Muscle layer of duodenum (tissue), 2 donors: ENCODE data around the gene ZNF576.

Experiments used
- H3K27ac ChIP-seq: one replicate; pipeline ENCODE4 v1.7.0; 2013; ENCODE audit warnings: mild to moderate bottlenecking, low read length
- H3K27me3 ChIP-seq: one replicate; pipeline ENCODE4 v1.7.0; 2013; ENCODE audit warnings: low read depth, mild to moderate bottlenecking, control low read depth, low read length
- H3K36me3 ChIP-seq, 2 donors: one replicate each; pipeline ENCODE4 v1.7.0; 2013; ENCODE audit warnings: low read length in 2 of 2, control low read depth in 1 of 2, mild to moderate bottlenecking in 1 of 2; ENCODE audit not compliant: insufficient read depth in 2 of 2, control insufficient read depth in 1 of 2
- H3K4me1 ChIP-seq, 2 donors: one replicate each; pipeline ENCODE4 v1.7.0; 2013; ENCODE audit warnings: low read length in 2 of 2, mild to moderate bottlenecking in 2 of 2, control low read depth in 1 of 2, moderate library complexity in 1 of 2; ENCODE audit not compliant: insufficient read depth in 2 of 2, control insufficient read depth in 1 of 2
- H3K4me3 ChIP-seq, 2 donors: one replicate each; pipeline ENCODE4 v1.7.0; 2013; ENCODE audit warnings: low read length in 2 of 2, low read depth in 1 of 2, mild to moderate bottlenecking in 1 of 2
- H3K9me3 ChIP-seq, 2 donors: one replicate each; pipeline ENCODE4 v1.7.0; 2013; ENCODE audit warnings: low read length in 2 of 2, control low read depth in 1 of 2, mild to moderate bottlenecking in 1 of 2; ENCODE audit not compliant: control insufficient read depth in 1 of 2
- donor health status: healthy.

The ZNF576 gene

DNA sequence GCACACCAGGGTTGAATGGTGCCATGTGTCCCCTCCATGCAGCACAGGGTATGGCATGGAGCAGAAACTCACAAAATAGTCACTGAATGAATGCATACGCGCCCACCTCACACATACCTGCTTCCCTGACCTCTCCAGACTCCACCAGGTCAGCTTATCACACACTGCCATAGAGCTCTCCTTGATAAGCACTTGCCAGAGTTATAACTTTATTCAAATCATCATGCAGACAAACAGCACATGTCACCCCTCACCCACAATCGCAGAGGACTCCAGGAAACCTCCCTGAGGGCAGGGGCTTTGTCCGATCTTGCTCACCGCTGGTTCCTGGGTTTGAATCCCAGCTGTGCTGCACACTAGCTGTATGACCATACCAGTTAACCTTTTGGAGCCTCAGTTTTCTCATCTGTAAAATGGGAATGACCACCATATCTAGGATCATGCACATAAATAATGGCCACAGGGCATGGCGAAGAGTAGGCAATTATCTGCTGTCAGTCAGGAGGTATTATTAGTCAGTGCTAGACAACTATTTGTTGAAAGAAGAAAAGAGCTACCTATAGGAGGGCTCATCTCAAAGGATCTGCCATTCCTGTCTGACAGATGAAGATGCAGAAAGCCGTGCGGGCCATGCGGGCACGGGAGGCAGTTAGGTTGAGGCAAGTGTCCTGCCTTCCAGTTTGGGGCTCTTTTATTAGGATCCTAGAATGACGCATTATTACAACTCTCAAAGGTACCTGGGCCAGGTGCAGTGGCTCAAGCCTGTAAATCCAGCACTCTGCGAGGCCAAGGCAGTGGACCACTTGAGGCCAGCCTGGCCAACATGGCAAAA, 35.0 kb upstream of the ZNF576 start:
- Histone ChIP-seq H3K27ac (no peak overlapping the region), H3K9me3 (no peaks in the 10 kb centered on the region)

DNA sequence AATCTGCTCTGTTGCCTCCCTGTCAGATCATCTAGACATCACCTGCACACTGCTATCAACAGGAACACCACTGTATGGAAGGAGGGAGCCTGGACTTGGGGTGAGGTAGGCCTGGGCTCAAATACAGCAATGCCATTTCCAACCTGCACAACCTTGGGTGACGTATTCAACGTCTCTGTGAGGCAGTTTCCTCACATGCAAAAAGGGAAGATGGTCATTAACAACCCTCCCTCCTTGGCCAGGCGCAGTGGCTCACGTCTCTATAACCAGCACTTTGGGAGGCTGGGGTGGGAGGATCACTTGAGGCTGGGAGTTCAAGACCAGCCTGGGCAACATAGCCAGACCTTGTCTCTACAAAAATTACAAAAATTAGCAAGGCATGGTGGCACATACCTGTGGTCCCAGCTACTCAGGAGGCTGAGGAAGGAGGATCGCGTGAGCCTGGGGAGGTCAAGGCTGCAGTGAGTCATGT, 34.1 kb upstream of the ZNF576 start:
- Histone ChIP-seq H3K4me3 (no peak overlapping the region), H3K27ac (peak overlapping the region; percentile 23), H3K27me3 (no peaks in the 10 kb centered on the region), H3K4me1 (peaks cover 0 to 10% of the 10 kb centered on the region in 2 donors), H3K9me3 (no peaks in the 10 kb centered on the region), H3K36me3 (peaks cover 0 to 20% of the 10 kb centered on the region in 2 donors)

More for the DNA sequence above, 35.0 kb upstream of the ZNF576 start:
- no peaks in the 10 kb centered on the region for H3K27me3 ChIP-seq
- H3K36me3 ChIP-seq, result peaks cover 0 to 20% of the 10 kb centered on the region in 2 donors
- no peak overlapping the region for H3K4me3 ChIP-seq
- H3K4me1 ChIP-seq, result peaks cover 0 to 10% of the 10 kb centered on the region in 2 donors

DNA sequence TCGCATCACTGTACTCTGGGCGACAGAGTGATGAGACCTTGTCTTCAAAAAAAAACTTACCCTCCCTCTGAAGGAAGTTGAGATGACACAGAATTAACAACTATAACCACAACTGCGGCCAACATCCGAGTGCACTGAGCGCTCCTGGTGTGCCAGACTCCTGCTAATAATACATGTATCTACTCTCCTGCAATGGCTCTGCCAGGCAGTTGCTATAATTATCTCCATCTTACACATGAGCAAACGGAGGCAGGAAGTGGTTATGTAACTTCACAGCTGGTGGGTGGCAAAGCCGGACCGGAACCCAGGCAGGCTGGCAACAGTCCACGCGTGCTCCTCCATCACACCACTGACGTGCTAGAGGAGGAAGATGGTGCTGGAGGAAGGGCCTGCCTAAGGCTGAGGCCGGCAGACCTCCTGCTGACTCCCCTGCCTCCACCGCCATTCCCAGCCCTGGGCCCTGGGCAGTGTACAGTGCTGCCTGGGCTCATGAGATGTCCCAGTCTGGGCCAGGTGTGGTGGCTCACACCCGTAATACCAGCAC, 33.6 kb upstream of the ZNF576 start:
- no peaks in the 10 kb centered on the region for H3K9me3 ChIP-seq
- peak overlapping the region; percentile 23 for H3K27ac ChIP-seq
- no peak overlapping the region for H3K4me3 ChIP-seq
- peaks cover 0 to 10% of the 10 kb centered on the region in 2 donors for H3K4me1 ChIP-seq
- H3K27me3 ChIP-seq, result no peaks in the 10 kb centered on the region
- H3K36me3 ChIP-seq, result peaks cover 0 to 20% of the 10 kb centered on the region in 2 donors

DNA sequence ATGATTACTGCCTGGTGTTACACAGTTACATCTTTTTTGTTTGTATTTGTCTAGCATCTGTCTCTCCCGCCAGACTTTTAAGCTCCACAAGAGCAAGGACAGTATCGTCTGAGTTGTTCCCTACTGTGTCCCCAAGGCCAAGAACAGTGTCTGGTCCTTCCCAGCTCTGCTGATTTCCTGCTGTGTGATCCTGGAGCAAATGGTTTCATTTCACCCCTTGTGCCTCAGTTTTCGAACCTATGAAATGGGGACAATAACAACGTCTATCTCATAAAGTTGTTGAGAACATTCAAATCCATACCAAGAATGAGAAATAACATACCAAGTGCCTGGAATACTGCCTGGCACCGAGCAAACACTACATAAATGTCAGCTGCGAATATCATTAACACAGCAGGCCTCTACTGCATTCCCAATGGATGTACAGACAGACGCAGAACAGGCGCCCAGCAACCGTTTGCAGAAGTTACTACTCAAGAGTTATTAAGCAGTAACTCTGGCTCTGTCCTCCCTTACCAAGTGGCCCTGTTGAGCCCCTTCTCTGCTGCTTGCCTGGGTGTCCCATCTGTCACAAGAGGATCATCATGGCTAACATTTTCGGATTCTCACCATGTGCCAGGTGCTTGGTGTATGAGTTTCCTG, 32.5 kb upstream of the ZNF576 start:
- H3K27me3 ChIP-seq, result no peaks in the 10 kb centered on the region
- H3K4me1 ChIP-seq, result peaks cover 0 to 10% of the 10 kb centered on the region in 2 donors
- H3K36me3 ChIP-seq, result peaks cover 0 to 20% of the 10 kb centered on the region in 2 donors
- no peak overlapping the region for H3K27ac ChIP-seq
- H3K9me3 ChIP-seq, result no peaks in the 10 kb centered on the region
- H3K4me3 ChIP-seq, result no peak overlapping the region

DNA sequence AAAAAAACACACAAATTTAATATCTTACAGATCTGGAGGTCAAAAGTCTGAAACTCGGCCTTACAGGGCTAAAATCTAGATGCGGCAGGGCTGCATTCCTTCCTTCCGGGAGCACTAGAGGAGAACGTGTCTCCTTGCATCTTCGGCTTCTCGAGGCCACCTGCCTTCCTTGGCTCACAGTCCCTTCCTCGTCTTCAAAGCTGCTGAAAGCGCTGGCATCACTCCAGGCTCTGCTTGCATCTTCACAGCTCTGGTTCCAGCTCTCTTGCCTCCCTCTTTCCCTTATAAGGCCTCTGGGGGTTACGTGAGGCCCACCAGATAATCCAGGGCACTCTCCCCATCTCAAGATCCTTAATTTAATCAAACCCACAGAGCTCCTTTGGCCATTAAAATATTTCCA, 31.6 kb upstream of the ZNF576 start:
- no peaks in the 10 kb centered on the region for H3K9me3 ChIP-seq
- H3K36me3 ChIP-seq, result peaks cover 0 to 15% of the 10 kb centered on the region in 2 donors
- H3K27ac ChIP-seq, result no peak overlapping the region
- no peaks in the 10 kb centered on the region for H3K27me3 ChIP-seq
- peaks cover 0 to 10% of the 10 kb centered on the region in 2 donors for H3K4me1 ChIP-seq
- no peak overlapping the region for H3K4me3 ChIP-seq

DNA sequence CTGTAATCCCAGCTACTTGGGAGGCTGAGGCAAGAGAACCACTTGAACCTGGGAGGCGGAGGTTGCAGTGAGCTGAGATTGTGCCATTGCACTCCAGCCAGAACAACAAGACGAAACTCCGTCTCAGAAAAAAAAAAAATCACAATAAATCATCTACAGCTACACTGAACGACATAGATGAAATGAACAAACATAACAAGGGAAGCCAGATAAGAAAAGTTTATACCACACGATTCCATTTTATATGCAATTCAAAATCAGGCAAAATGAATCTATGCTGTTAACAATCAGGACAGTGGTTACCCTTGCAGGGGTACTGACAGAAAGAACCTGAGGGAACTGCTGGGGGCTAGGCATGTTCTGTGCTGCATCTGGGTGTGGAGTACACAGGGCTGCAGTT, 26.7 kb upstream of the ZNF576 start:
- no peak overlapping the region for H3K4me3 ChIP-seq
- no peak overlapping the region for H3K27ac ChIP-seq
- H3K36me3 ChIP-seq, result peaks cover 3 to 4% of the 10 kb centered on the region in 2 donors
- no peaks in the 10 kb centered on the region for H3K27me3 ChIP-seq
- no peaks in the 10 kb centered on the region for H3K9me3 ChIP-seq
- peaks cover 3 to 5% of the 10 kb centered on the region in 2 donors for H3K4me1 ChIP-seq

DNA sequence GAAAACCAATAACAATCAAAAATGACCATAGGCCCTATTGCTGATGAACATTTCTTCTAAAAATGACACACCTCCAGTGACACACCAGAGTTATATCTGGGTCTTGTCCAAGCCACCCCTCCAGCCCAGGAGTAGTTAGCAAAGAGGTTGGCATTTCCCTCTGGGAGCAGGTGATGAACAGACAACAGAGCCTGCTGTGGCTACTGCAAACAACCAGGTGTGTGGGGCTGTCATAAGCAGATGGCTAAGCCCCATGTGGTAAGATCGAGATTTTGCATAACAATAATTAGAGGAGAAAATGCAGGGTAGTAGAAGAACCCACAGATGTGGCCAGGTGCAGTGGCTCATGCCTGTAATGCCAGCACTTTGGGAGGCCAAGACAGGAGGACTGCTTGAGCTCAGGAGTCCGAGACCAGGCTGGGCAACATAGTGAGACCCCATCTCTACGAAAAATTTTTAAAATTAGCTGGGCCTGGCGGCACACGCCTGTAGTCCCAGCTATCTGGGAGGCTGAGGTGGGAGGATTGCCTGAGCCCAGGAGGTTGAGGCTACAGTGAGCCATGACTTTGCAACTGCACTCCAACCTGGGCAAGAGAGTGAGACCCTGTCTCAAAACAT, 26.1 kb upstream of the ZNF576 start:
- H3K27ac ChIP-seq, result no peak overlapping the region

DNA sequence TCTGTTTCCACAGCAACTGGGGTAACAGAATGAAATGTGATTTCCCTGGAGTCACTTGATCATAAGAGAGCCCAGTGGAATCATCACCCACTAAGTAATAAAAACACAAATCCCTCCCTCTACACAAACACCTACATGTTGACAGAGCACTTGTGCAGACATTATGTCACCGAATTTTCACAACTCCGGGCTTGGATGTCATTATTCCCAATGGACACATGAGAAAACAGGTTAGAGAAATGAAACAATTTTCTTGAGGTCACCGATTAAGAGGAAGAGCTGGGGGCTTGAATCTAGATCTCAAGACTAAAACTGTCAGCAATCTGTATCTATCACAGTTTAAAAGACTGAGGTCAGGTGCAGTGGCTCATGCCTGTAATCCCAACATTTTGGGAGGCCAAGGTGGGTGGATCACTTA, 24.2 kb upstream of the ZNF576 start:
- no peaks in the 10 kb centered on the region for H3K27me3 ChIP-seq
- peaks cover 3 to 4% of the 10 kb centered on the region in 2 donors for H3K36me3 ChIP-seq
- no peak overlapping the region for H3K4me3 ChIP-seq
- H3K4me1 ChIP-seq, result peaks cover 7 to 9% of the 10 kb centered on the region in 2 donors
- no peaks in the 10 kb centered on the region for H3K9me3 ChIP-seq
- no peak overlapping the region for H3K27ac ChIP-seq

More for the DNA sequence above, 26.1 kb upstream of the ZNF576 start:
- Histone ChIP-seq H3K9me3 (no peaks in the 10 kb centered on the region), H3K27me3 (no peaks in the 10 kb centered on the region), H3K36me3 (peaks cover 3 to 4% of the 10 kb centered on the region in 2 donors), H3K4me3 (no peak overlapping the region), H3K4me1 (peaks cover 7 to 9% of the 10 kb centered on the region in 2 donors)

DNA sequence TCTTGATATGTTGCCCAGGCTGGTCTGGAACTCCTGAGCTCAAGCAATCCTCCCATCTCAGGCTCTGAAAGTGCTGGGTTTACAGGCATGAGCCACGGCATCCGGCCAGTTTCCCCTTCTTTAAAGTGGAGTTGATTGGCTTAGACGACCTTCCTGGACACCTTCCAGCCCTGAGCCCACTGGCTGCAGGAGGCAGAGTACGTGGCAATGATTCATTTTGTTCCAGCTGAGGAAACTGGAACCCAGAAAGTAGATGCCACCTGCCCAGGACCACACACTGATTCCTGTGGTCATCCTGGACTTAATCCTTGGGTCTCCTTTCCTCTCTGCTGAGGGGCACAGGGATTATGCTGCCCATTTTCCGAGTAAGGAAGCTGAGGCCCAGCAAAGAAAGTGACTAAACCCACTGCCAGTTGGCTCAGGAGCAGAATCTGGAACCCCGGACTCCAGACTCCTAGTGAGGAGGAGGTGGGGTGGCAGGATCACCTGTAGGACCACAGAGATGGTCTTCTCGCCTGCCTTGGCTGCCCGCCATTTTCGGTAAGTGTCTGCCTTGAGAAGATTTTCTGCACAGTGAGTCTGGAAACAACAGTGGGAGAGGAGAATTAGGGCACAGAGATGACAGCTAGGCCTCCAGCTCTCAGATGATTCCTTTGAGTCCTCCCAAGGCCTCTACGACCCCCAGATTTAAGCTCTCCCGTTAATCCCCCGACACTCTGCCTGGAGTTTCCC, 21.8 kb upstream of the ZNF576 start:
- Histone ChIP-seq H3K36me3 (peaks cover 3 to 4% of the 10 kb centered on the region in 2 donors), H3K27ac (peak overlapping the region; percentile 97), H3K27me3 (no peaks in the 10 kb centered on the region), H3K4me1 (peaks cover 7 to 9% of the 10 kb centered on the region in 2 donors), H3K9me3 (no peaks in the 10 kb centered on the region), H3K4me3 (peak overlapping the region; percentile 97 to 100)

DNA sequence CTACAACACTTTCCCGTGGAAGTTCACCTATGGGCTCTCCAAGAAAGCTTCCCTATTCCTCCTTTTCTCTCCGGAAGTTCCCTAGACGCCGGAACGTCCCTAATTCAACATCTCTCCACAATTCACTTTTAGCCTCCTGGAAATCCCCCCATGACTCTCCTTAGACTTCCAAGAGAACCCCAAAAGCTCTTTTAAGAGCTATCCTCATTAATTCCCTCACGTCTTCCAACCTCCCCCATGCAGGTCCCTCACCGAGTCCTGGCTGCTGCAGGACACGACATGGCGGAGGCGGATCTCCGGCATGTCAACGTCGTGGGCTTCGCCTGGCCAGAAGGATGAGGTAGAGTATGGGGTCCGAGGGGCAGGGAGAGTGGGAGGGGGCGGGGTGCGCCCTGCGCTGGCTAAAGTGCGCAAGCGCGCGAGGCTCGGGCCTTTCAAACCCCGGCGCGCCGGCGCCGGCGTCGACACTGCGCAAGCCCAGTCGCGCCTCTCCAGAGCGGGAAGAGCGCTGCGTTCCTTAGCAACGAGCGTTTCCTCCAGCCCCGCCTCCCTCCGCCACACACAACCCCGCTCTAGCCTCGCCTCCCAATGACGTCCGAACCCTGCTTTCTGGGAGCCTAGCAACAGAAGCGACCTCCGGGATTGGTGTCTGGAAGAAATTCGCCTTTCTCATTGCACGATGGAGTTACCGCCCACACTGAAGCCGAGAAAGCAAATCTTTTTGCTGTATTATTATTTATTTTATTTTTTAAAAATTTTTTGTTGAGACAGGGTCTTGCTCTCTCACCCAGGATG, 21.0 kb upstream of the ZNF576 start, which contains the start of the genes PINLYP and XRCC1:
Gene PINLYP, plus strand, starts transcription at position 646 of the 795 bp plus-strand sequence. CDS start 1,391 bp downstream, outside the sequence.
Gene XRCC1, minus strand, starts transcription at position 372 of the 795 bp plus-strand sequence. Its CDS starts 69 bp downstream, at position 303.
- Histone ChIP-seq H3K4me3 (peak within 1 kb of the TSS; percentile 97 to 100), H3K27ac (peak within 1 kb of the TSS; percentile 97), H3K9me3 (no peaks in the 10 kb centered on the region), H3K36me3 (peaks cover 3 to 4% of the 10 kb centered on the region in 2 donors), H3K4me1 (peaks cover 7 to 9% of the 10 kb centered on the region in 2 donors), H3K27me3 (no peaks in the 10 kb centered on the region)
